DMS153 treated with DMSO at 0.1 percent for 48 hours (cell line): ENCODE results near the gene SNX25.
"Not testable (repeated sequence)": the region's sequence is repeated elsewhere in the genome, so short reads cannot be mapped to it uniquely, and the experiment has no call there.

Experiments
- DNase-seq: peaks from one replicate; lab custom pipeline; 2025; ENCODE audit not compliant: unreplicated experiment; lab: John Stamatoyannopoulos, UW

The SNX25 gene

DNA sequence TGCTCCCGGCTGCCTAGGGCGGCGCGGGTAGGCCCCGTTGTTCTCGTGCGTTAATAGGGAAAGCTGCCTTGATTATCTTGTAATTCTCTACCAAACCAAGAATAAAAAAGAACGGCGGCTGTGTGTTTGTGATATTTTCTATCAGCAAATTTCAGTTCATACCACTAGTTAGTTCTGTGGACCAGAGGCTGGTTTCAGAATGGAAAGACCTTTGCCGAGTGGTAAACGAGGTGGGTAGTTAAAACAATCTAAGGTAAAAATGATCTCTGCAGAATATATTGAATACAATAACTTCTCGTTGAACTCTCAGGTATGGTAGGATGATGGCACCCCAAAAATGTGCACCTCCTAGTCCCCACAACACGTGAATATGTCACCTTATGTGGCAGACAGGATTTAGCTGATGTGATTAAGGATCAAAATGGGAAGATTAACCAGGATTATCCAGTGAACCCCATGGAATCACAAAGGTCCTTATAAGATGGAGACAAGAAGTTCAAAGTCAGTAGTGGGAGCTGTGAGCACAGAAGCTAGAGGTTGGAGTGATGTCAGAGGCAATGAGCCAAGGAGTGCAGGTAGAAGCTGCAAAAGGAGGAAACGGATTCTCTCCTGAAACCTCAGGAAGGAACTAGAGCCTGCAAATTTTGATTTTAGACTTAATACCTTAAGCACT is 5.0 kb upstream of the SNX25 start:
- DNase-seq: no peak

DNA sequence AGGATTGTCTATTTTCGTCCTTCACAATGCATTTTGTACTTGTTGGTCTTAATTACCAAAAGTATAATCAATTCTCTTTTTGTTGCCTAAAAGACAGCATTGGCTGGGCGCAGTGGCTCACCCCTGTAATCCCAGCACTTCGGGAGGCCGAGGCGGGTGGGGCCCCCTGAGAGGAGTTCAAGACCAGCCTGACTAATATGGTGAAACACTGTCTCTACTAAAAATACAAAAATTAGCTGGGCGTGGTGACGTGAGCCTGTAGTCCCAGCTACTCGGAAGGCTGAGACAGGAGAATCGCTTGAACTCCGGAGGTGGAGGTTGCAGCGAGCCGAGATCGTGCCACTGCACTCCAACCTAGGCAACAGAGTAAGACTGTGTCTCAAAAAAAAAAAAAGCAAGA is 4.3 kb upstream of the SNX25 start:
- not testable (repeated sequence) for DNase-seq

DNA sequence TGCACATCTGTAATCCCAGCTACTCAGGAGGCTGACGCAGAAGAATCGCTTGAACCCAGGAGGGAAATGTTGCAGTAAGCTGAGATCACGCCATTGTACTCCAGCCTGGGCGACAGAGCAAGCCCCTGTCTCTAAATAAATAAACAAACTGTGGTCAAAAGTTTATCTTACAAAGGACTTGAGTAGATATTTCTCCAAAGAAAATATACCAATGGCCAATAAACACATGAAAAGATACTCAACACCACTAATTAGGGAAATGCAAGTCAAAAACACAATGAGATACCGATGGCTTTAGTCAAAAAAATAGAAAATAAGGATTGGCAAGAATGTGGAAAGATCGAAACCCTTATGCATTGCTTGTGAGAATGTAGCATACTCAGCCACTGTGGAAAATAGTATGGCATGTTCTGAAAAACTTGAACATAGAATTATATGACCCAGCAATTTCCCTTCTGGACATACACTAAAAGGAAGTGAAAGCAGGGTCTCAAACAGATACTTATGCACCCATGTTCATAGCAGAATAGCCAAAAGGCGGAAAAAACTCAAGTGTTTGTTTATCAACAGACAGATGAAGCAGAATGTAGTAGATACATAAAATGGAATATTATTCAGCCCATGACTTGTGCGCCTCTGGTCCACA is 3.6 kb upstream of the SNX25 start:
- DNase-seq: no peak

DNA sequence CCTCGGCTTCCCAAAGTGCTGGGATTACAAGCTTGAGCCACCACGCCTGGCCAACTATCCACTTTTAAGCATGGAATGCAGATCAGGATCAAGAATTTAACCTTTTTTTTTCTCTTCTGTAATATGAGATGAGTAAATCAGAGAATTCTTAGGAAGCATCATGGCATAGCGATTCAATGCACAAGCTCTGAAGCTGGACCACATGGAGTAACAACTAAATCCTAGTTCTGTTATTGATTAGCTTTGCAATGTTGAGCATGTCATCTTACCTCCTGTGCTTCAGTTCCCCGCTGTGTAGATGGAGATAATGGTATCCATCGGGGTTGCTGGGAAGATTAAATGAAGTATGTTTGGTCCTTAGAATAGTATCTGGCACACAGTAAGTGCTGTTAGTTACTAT is 1.9 kb upstream of the SNX25 start:
- no peak for DNase-seq

DNA sequence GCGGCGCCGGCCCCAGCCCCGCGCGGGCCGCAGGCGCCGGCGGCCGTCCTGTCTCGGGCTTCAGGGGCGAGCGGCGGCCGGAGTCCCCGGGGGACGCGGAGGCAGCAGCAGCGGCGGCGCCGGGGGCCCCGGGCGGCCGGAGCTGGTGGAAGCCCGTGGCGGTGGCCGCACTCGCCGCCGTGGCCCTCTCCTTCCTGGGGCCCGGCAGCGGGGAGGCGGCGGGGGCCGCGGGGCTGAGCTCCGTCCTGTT is 379 bp downstream of the SNX25 start:
- not testable (repeated sequence) for DNase-seq

DNA sequence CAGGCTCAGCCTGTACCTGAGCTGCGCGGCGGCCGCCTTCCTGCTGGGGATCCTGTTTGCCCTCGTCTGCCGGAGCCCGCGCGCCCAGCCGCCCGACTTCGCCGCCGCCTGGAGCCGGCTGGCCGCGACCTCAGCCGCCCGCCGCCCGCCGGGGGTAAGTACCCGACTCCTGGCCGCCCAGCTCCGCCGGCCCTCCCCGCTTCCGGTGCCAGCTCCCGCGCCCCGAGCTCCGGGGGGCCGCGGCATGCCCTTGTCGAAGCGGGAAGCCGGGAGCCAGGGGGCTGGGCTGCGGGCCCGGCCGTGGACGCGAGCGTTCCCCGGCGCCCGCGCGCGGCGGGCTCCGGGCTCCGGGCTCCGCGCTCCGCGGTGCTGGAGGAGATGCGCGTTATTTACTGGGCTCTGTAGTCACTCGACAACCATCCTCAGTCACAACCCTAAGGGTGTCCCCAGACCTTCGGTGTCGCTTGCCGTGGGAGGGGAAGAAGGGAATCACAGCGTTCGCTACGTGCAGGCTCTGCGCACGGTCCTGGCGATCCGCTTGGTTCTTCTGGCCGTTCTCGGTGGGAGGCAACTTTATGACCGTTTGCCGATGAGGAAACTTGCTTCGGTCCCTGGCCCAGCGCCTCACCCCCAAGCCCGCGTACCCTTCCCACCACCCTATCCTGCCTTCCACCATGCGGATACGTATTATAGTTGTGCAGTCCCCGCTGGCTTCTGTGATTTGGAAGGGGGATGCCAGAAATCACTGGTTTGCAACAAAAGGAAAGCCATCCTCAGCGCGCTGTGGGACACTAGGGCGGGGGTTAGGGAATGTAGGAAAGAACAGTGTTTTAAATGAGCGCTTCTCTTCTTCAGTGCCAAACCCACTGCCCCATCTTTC is 944 bp downstream of the SNX25 start:
- DNase-seq: no peak

DNA sequence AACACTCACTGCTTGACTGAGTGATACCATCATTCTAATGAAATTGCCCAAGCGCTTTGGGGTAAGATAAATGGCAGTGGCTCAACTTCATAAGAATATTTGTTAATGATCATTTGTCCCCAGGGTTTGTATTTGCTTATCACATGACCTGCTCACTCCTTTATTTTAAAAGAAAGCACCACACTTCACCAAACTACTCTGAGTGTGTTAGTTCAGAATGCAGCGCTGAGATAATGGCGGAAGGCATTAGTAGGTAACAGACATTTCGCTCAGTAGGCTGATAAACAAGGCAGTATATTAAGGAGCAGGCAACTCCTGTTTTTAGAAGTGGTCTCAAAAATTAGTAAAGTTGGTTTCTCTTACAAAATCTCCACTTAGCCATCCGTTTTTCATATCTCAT is 1.6 kb downstream of the SNX25 start:
- DNase-seq: no peak

DNA sequence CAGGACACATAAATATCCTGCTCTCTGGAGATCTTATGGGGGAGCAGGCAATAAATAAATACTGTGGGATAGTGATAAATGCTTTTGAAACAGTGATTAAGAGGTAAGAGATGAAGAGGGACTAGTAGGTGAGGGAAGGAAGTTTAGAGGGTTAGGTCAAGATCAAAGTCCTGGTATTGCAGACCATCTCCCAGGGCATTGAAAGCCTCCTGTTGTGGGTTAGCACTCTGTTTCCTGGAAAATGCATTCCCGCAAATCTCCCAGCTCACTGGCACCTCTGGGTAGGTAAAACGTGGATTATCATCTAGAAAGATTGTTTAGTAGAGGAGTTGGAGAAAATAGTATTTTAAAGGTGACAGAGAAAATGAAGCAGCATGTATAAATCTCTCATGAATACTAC is 2.2 kb downstream of the SNX25 start:
- no peak for DNase-seq

DNA sequence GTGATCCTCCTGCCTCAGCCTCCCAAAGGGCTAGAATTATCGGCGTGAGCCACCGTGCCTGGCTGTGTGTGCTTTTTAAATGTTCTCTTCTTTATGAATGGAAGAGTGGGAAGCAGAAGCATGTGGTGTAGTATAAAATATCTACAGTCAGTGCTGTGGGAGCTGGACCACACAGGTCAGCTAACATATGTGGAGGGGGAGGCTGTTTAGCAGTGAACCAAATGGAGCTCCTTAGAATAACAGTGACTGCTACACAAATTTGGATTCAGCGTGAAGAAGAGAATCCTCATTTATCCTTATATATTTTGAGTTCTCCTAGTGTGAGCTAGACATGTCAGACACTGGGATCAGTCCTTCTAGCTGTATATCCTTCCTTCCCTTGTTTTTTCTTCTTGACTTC is 3.2 kb downstream of the SNX25 start:
- DNase-seq: no peak

DNA sequence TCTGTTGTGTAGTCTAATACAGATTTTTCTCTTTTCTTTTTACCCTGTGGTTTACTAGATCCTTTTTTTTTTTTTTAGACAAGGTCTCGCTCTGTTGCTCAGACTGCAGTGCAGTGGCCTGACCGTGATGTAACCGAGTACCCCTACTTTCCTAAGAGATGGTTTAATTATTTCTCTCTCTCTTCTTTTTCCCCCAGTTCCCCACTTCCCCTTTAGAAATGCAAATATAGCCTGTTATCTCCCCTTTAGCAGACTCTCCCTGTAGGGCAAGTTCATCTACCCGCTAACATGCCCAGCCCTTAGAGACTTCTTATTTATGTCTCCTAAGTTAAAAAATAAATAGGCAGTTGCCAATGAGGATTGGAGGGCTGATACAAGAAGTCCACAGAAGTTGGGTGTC is 4.5 kb downstream of the SNX25 start:
- DNase-seq: no peak

DNA sequence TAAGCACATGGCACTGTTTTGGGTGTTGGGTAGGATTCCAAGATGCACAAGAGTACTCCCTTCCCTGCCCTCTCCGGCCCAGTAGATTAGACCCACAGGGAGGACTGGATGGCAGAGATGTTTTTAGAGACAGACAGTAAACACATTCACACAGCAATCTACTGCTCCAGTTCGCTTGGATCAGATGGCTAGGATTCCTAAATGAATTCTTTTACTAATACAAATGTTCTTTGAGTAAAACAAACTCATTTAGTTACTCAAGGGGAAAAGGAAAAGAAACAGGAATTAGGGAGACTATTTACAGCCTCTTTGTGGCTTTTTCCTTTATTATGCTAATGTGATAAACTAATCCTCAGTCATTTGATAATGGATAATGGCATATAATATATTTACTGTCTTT is 5.9 kb downstream of the SNX25 start:
- no peak for DNase-seq

DNA sequence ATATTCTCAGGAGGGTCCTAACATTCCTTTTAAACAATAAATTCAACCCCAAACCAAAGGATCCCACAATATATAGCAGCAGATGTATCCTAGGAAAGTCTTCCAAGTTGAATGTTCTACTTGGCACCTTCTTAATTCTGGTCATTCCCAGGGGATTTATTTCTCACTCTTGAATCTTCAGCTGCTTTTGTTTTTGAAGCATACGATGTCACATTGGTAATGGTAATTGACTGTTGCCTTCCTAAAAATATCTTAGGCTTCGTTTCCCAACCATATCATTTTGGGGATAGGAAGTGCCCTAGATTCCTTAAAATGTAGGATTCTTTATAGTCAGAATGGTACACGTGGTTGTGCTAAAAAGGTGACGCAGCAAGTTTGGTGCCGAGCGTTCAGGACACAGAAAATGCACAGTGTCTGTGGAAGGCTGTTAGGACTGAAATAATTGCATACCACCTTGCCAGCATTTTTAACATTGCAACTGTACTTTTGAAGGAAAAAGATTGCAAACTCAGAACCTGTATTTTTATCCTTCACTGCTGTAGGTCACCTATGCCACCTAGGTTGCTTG is 8.1 kb downstream of the SNX25 start:
- no peak for DNase-seq

DNA sequence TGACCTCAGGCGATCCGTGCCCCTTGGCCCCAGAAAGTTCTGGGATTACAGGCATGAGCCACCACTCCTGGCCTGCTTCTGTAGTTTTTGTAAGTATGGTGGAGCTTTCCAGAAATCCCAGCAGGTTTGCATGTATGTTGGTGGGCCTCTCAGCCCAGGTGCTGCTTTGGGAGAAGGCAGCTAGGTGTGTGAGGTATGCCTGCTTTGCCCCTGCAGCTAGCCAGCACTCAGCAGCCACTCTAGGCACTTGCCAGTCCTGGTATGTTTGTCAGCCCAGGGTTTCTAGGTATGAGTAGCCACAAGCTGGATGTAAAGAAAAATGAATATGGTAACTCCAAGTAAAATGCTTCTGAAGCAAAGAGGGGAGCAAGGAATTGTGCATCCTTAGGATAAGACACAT is 8.9 kb downstream of the SNX25 start:
- DNase-seq: no peak

DNA sequence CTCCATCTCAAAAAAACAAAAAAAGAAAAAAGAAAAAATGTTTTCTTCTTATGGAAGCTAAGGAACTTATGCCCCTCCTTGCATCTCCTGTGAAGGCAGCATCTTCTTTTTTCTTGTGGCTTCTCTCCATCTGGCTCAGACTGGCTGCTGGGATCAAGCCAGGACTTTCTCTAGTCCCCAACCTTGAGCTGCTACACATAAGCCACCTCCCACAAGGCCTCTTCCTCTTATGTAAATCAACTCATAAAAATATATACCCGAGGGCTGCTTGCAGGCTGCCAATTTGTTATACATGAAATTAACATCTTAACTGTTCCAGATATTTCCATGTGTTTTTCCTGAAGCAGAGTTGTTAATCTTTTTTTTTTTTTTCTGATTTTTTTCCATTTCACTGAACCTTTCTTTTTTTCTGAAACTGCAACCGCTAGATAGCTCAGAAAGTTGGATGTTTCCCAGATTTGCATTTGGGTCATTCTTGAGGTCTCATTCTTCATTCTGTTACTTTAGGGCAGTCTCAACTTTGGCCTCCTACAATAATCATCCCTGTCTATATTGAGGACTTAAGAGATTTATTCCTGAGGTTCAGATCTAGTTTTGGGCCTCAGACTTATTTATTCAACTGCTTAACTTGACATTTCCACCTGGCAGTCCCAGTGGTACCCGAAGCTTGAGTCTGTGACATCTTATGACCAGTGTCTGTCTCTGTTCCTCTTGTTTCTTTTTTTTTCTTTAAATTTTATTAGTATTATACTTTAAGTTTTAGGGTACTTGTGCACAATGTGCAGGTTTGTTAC is 10.3 kb downstream of the SNX25 start:
- no peak for DNase-seq

DNA sequence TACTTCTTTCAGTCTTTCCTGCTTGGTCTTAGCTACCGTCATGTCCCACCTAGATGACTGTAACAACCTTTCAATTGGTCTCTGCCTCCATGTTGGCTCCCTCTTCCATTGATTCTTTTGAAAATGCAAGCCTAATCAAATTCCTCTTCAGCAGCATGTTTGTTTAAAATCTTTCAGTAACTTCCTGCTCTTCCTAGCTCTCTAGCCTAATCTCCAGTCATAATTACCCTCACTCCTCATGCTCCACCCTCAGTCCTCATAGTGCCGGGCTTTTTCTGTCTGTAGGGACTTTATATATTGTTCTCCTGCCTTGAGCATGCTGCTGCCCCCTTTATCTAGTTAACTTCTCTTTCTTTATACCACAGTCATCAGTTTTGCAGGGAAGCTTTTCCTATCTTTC is 12.1 kb downstream of the SNX25 start:
- no peak for DNase-seq

DNA sequence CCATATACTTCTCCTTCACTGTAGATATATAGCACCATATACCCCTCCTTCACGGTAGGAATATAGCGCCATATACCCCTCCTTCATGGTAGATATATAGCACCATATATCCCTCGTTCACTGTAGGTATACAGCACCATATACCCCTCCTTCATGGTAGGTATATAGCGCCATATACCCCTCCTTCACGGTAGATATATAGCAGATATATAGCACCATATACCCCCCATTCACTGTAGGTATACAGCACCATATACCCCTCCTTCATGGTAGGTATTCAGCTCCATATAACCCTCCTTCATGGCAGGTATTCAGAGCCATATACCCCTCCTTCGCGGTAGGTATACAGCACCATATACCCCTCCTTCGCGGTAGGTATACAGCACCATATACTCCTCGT is 12.5 kb downstream of the SNX25 start:
- DNase-seq: no peak

DNA sequence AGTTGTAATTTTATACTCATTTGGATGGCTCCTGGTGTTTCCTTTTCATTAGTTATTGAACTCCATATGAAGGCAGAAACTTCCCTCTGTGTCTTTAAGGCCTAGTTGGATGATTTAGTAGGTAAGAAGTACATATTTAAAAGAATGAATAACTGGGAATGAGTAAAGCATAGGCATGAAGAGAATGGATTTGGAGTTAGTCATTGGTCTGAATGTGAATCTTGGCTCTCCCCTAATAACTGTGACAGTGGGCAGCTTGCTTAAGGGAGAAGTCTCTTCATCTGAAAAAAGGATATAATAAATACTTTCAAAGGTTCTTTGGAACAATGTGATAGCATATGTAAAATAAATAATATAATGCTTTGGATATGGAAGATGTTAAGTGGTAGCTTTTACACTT is 13.2 kb downstream of the SNX25 start:
- DNase-seq: no peak

DNA sequence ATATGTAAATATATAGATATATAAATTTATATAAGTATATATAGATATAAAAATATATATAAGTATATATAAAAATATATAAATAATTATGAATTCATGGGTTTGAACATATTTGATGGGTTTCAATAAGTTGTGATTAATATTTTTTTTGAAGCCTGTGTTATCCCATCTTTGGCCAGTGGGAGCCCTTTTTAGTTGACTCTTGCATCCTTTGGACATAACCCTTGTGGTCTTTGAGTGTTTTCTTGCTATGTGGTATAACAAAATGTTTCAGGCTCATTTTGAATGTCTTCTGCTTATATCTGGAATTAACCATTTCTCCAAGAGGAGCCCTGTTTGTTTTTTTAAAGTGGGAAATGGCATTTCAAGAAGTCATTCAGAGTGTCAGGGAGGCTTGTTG is 15.2 kb downstream of the SNX25 start:
- no peak for DNase-seq

DNA sequence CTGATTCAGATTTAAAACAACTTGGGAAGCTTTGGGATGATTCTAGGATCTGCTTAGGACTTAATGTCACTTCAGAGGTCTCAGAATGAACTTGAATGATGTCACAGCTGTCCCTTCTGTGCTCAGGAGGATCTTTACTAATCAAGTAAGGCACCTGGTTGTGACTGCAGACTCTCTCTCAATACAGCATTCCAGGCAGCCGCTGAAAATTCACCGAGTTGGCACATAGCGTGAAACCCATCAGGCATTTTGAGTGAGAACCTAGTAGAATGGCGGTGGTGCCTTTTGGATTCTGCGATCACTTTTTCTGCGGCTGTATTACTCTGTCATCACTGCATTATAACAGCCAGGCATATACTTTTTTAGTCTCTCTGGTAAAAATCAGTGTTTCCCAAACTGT is 16.5 kb downstream of the SNX25 start:
- DNase-seq: no peak

DNA sequence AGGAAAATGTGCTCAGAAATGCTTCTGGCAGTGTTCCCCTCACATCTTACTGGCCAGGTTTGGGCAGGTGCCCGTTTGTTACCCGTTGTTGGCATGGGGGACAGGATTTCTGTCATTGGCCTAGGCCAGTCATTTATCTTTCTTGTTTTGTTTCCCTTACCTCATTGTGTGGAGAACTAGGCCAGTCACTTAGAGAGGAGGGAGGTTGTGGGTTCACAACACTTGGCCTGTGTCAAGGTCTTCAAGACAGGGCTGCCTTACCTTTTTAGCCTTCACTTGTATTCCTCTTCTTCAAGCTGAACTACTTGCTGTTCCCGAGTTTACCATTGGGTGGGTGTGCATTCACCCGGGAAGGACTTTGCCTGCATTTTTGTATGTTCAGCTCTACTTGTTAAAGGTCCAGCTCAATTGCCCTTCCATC is 17.7 kb downstream of the SNX25 start:
- DNase-seq: no peak

DNA sequence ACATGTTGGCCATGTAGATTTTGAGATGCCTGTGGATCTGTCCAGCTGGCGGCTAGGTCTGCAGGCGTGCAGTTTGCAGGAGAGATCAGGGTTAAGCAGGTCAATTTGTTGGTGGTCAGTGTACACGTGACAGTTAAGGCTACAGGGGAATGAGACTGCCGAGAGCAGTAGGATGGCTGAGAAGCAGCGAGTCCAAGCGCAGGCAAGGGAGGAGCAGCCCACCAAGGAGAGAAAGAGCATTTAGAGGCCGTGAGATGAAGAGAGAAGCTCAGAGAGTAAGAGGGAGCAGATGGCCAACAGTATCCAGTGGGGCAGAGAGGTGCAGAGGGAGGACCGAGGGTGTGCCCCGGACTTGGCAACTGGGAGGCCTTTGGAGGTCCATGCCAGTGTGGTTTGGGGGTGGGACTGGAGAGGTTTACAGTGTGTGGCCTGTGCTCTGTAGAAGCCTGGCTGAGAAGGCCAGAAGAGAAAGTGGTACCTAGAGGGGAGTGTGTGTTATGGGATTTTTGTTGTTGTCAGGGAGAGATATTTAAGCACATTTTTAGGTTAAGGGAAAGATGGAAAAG is 18.4 kb downstream of the SNX25 start:
- DNase-seq: no peak
